Ovary (tissue), 3 donors: ENCODE measurements around the gene PDS5B.

Source experiments
- POLR2A ChIP-seq: fragments of 450-650 bp; IDR thresholded peaks from one replicate; pipeline ENCODE4 v1.6.1; 2017; ENCODE audit warnings: antibody characterized with exemption, mild to moderate bottlenecking, moderate library complexity
- TF ChIP-seq, protein P1 (sequence below), 3 donors: fragments of 450-650 bp in 2 of 3; fragments of 200-600 bp in 1 of 3; IDR thresholded peaks; one replicate each; pipeline versions ENCODE4 v1.5.1 to v1.8.0; 2016 to 2022; ENCODE audit warnings: antibody characterized with exemption in 3 of 3, mild to moderate bottlenecking in 1 of 3
- donor health status: DM: no; HTN: no; CAD: no.

GRCh38 chr13:32553720-32554119, 32.5 kb upstream of the PDS5B start:
- TF ChIP-seq, protein P1, sequence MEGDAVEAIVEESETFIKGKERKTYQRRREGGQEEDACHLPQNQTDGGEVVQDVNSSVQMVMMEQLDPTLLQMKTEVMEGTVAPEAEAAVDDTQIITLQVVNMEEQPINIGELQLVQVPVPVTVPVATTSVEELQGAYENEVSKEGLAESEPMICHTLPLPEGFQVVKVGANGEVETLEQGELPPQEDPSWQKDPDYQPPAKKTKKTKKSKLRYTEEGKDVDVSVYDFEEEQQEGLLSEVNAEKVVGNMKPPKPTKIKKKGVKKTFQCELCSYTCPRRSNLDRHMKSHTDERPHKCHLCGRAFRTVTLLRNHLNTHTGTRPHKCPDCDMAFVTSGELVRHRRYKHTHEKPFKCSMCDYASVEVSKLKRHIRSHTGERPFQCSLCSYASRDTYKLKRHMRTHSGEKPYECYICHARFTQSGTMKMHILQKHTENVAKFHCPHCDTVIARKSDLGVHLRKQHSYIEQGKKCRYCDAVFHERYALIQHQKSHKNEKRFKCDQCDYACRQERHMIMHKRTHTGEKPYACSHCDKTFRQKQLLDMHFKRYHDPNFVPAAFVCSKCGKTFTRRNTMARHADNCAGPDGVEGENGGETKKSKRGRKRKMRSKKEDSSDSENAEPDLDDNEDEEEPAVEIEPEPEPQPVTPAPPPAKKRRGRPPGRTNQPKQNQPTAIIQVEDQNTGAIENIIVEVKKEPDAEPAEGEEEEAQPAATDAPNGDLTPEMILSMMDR (IDR thresholded peaks at IDR 0.05), result no peak
- TF ChIP-seq POLR2A, result no peak
